Gastroesophageal sphincter (tissue), 4 donors: Measurements from ENCODE around the gene LINS1. TPM values are rescaled to one million over a fixed set of nuclear protein-coding genes. Genes with fewer than 3 reads are reported as not detected.

ENCODE experiments used
- ATAC-seq: fragments of 150-250 bp; one replicate; pipeline ENCODE4 v1.9.1; 2016; ENCODE audit warnings: mild to moderate bottlenecking, moderate library complexity
- H3K27ac ChIP-seq, 4 donors: fragments of 200-600 bp; sonication (generic) in 3 of 4; 1 replicate in 3 of 4; 2 replicates in 1 of 4; pipeline ENCODE4 v1.5.1; 2016 to 2019
- H3K27me3 ChIP-seq: fragments of 200-600 bp; sonication (generic); one replicate; pipeline ENCODE4 v1.5.1; 2019
- H3K36me3 ChIP-seq, 2 donors: fragments of 200-600 bp; sonication (generic); one replicate each; pipeline ENCODE4 v1.5.1; 2019; ENCODE audit warnings: control low read depth in 1 of 2
- H3K4me1 ChIP-seq, 3 donors: fragments of 200-600 bp; sonication (generic); 1 replicate in 2 of 3; 2 replicates in 1 of 3; pipeline ENCODE4 v1.5.1; 2016 to 2019; ENCODE audit warnings: control low read depth in 2 of 3
- H3K4me3 ChIP-seq, 2 donors: fragments of 200-600 bp; sonication (generic); one replicate each; pipeline ENCODE4 v1.5.1; 2019; ENCODE audit warnings: mild to moderate bottlenecking in 1 of 2, moderate library complexity in 1 of 2
- H3K9me3 ChIP-seq, 3 donors: fragments of 200-600 bp; sonication (generic); one replicate each; pipeline ENCODE4 v1.5.1; 2017 to 2019; ENCODE audit warnings: control low read depth in 2 of 3
- EP300 ChIP-seq: sonication (generic); formaldehyde crosslinking; IDR thresholded peaks from one replicate; pipeline ENCODE4 v1.6.1; 2017; ENCODE audit warnings: antibody characterized with exemption, mild to moderate bottlenecking
- POLR2A ChIP-seq, 2 donors: fragments of 450-650 bp; IDR thresholded peaks; one replicate each; pipeline ENCODE4 v1.6.1; 2017; ENCODE audit warnings: antibody characterized with exemption in 2 of 2, mild to moderate bottlenecking in 2 of 2, moderate library complexity in 1 of 2
- POLR2AphosphoS5 ChIP-seq: sonication (generic); formaldehyde crosslinking; IDR thresholded peaks from one replicate; pipeline ENCODE4 v1.6.1; 2017; ENCODE audit warnings: antibody characterized with exemption
- WGBS, 2 donors: methylation state at CpG; one replicate each; pipeline ENCODE4 v1.1.5; 2018; ENCODE audit warnings: low coverage in 1 of 2; 5-methylcytosine and 5-hydroxymethylcytosine counted together
- total RNA-seq, 4 donors: library from RNA; depleted of rRNA; stranded (reverse); fragments of >200 nt; gene quantifications; one replicate each; pipeline ENCODE4 v1.1.0, GENCODE V29; 2016
- TF ChIP-seq, protein P1 (sequence below), 4 experiments: fragments of 200-600 bp in 2 of 4; fragments of 450-650 bp in 2 of 4; sonication (generic) in 1 of 4; IDR thresholded peaks; one replicate each; pipeline ENCODE4 v1.5.1; 2017 to 2019; ENCODE audit warnings: antibody characterized with exemption in 4 of 4, mild to moderate bottlenecking in 2 of 4, moderate library complexity in 2 of 4

The LINS1 gene
- total RNA-seq, 4 donors from 2014 or later = 9.6 to 23.8 (median 13.9) TPM

GRCh38 chr15:100547961-100548360, 54.0 kb downstream of the LINS1 start:
- no peak for ATAC-seq
- H3K27ac ChIP-seq = no peak overlapping the region
- H3K4me1 ChIP-seq = no peaks in the 10 kb centered on the region
- H3K36me3 ChIP-seq = no peaks in the 10 kb centered on the region
- H3K27me3 ChIP-seq = peaks cover 20% of the 10 kb centered on the region
- H3K4me3 ChIP-seq = no peak overlapping the region
- TF ChIP-seq POLR2AphosphoS5 = no peak
- no peak for TF ChIP-seq POLR2A (IDR thresholded peaks at IDR 0.05)
- no peak for TF ChIP-seq EP300
- TF ChIP-seq, protein P1, sequence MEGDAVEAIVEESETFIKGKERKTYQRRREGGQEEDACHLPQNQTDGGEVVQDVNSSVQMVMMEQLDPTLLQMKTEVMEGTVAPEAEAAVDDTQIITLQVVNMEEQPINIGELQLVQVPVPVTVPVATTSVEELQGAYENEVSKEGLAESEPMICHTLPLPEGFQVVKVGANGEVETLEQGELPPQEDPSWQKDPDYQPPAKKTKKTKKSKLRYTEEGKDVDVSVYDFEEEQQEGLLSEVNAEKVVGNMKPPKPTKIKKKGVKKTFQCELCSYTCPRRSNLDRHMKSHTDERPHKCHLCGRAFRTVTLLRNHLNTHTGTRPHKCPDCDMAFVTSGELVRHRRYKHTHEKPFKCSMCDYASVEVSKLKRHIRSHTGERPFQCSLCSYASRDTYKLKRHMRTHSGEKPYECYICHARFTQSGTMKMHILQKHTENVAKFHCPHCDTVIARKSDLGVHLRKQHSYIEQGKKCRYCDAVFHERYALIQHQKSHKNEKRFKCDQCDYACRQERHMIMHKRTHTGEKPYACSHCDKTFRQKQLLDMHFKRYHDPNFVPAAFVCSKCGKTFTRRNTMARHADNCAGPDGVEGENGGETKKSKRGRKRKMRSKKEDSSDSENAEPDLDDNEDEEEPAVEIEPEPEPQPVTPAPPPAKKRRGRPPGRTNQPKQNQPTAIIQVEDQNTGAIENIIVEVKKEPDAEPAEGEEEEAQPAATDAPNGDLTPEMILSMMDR (IDR thresholded peaks at IDR 0.05) = no peak
- 80% methylated on average over 2 of the region's 5 CpGs; no CpG with 5 or more reads in 1 of the 2 donors for WGBS, 2 donors
- H3K9me3 ChIP-seq = no peaks in the 10 kb centered on the region

- H3K36me3 ChIP-seq = no peaks in the 10 kb centered on the region
- no peaks in the 10 kb centered on the region for H3K4me1 ChIP-seq
- no peak overlapping the region for H3K4me3 ChIP-seq
- WGBS, 2 donors = 38 to 84% methylated on average over 2 to 3 of the region's 6 CpGs
- TF ChIP-seq, protein P1 (IDR thresholded peaks at IDR 0.05) = no peak
- TF ChIP-seq POLR2A (IDR thresholded peaks at IDR 0.05) (no peak), EP300 (no peak), POLR2AphosphoS5 (no peak)
- H3K9me3 ChIP-seq = no peaks in the 10 kb centered on the region
- no peak for ATAC-seq
- H3K27ac ChIP-seq = no peak overlapping the region
- peaks cover 34% of the 10 kb centered on the region for H3K27me3 ChIP-seq
Measured at GRCh38 chr15:100544946-100545345, 57.0 kb downstream of the LINS1 start.

DNA sequence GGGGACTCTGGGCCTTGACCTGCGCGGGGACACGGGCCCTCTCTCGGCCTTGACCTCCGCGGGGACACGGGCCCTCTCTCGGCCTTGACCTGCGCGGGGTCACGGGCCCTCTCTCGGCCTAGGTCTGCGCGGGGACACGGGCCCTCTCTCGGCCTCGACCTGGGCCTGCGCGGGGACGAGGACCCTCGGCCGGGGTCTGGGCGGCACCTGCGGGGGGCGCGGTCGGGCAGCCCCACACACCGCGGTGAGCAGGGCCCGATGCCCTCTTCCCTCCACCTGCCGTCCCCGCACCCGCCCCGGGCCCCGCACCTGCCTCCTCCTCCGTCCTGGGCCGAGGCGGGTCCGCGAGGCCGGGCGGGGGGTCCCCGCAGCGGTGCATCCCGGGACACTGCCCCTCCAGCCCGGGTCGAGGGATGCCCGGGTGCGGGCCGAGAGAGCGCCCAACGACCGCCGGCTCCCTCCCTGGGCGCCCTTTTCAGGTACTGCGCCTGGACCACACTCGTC, 57.6 kb downstream of the LINS1 start:
- no peaks in the 10 kb centered on the region for H3K36me3 ChIP-seq
- no peak overlapping the region for H3K4me3 ChIP-seq
- H3K27me3 ChIP-seq = peaks cover 34% of the 10 kb centered on the region
- no peak overlapping the region for H3K27ac ChIP-seq
- H3K9me3 ChIP-seq = no peaks in the 10 kb centered on the region
- H3K4me1 ChIP-seq = no peaks in the 10 kb centered on the region
- no peak for ATAC-seq
- TF ChIP-seq POLR2A (IDR thresholded peaks at IDR 0.05) (no peak), POLR2AphosphoS5 (no peak)
- TF ChIP-seq, protein P1 (IDR thresholded peaks at IDR 0.05) = no peak
- WGBS, 2 donors = no CpG with 5 or more reads among the region's 57 CpGs

DNA sequence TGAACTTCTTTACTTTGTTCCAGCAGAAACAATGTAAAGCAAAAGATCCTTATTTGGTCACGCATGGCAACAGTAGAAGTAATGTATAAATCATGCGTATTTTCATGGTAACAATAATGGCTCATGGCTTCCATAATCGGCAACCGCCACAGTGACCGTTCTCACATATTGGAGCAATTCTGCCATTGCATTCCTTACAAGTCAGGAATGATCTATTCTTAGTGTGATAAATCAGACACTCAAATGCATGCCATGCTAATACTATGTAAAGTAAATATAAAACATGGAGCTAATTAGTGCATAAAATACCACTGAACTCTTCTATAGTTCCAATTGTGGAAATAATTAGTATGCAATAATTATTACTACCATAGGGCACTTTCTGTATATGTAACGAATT, 59.7 kb downstream of the LINS1 start:
- Histone ChIP-seq H3K9me3 (no peaks in the 10 kb centered on the region), H3K36me3 (no peaks in the 10 kb centered on the region), H3K4me3 (no peak overlapping the region), H3K27ac (no peak overlapping the region), H3K4me1 (no peaks in the 10 kb centered on the region), H3K27me3 (peaks cover 34% of the 10 kb centered on the region)
- 85 to 95% methylated on average over 6 of the region's 6 CpGs for WGBS, 2 donors
- TF ChIP-seq, protein P1 (IDR thresholded peaks at IDR 0.05) = no peak
- no peak for TF ChIP-seq POLR2A (IDR thresholded peaks at IDR 0.05)
- TF ChIP-seq POLR2AphosphoS5 = no peak
- TF ChIP-seq EP300 = no peak
- ATAC-seq = no peak

GRCh38 chr15:100537331-100537730, 64.7 kb downstream of the LINS1 start:
- no peaks in the 10 kb centered on the region for H3K36me3 ChIP-seq
- WGBS, 2 donors = 32 to 43% methylated on average over 2 of the region's 2 CpGs
- H3K9me3 ChIP-seq = no peaks in the 10 kb centered on the region
- H3K4me1 ChIP-seq = no peaks in the 10 kb centered on the region
- no peak overlapping the region for H3K4me3 ChIP-seq
- no peak overlapping the region for H3K27ac ChIP-seq
- no peak for ATAC-seq
- peaks cover 14% of the 10 kb centered on the region for H3K27me3 ChIP-seq
- TF ChIP-seq POLR2AphosphoS5 (no peak), POLR2A (IDR thresholded peaks at IDR 0.05) (no peak), EP300 (no peak)
- TF ChIP-seq, protein P1 (IDR thresholded peaks at IDR 0.05) = no peak
